Pulmonary artery endothelial cell (primary cell): Measurements from ENCODE around the gene SPINK6. TPM values are rescaled to one million over a fixed set of nuclear protein-coding genes. Genes with fewer than 3 reads are reported as not detected.
A peak's percentile ranks its signal among the peaks of the same experiment; 100 is the strongest.

Experiments
- DNase-seq: peaks from one replicate; pipeline ENCODE4 v3.0.0-alpha.2; 2011; ENCODE audit warnings: low read depth, low spot score
- total RNA-seq: library from RNA; depleted of rRNA; stranded (reverse); fragments of >200 nt; gene quantifications from 2 replicates; pipeline ENCODE4 v1.2.3, GENCODE V29; 2014

Gene SPINK6, protein sequence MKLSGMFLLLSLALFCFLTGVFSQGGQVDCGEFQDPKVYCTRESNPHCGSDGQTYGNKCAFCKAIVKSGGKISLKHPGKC
- not detected in 2 replicates for total RNA-seq

DNA sequence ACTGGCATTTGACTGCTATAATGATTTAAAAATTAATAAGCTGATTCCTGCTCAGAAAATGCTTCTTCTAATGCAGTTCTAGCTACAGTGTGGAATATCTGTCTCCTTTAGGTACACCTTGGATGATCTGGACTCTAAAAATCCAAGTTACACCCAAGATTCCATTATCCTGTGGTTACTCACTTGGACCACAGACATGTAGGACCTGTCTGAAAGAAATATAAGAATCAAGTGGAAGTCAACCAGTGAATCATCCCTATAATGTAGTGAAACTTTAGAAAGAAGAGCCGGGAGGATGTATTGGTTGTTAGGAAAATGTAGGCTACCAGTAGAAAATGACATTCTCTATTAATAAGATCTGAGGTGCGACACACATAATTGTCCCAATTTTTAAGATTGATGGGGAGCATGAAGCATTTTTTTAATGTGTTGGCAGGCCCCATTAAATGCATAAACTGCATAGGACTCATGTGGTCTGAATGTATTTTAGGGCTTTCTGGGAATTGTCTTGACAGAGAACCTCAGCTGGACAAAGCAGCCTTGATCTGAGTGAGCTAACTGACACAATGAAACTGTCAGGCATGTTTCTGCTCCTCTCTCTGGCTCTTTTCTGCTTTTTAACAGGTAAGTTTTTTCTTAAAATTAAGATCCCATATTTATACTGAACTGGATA lies at the start of gene SPINK6:
TSS of gene SPINK6 (plus strand) at position 512 of the 673 bp plus-strand sequence. CDS start at position 567, 55 bp downstream.
- DNase-seq: no peak

DNA sequence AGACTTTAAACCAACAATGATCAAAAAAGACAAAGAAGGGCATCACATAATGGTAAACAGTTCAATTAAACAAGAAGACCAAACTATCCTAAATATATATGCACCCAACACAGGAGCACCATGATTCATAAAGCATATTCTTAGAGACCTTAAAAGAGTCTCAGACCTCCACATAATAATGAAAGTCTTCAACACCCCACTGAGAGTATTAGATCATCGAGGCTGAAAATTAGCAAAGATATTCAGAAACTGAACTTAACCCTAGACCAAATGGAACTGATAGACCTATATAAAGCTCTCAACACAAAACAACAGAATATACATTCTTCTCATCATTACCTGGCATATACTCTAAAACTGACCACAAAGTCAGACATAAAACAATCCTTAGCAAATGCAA lies 46.2 kb upstream of the SPINK6 start:
- DNase-seq: no peak

DNA sequence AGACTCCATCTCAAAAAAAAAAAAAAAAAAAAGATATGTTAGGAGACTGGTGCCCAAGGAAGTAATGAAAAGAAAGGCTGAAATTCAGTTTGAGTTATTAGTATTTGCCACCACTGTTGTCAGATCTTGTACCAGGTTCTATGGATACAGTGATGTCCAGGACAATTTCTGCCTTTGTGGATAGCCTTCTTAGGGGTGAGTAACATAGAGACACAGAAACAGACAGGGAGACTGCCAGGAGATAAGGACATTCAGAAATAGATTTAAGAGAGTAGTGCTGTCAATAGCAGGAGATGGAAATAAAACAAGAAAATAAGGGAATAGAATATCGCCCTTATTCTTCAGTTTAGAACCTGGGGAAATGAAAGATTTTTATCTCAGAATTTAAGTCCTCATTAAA lies 40.8 kb upstream of the SPINK6 start:
- DNase-seq: no peak

DNA sequence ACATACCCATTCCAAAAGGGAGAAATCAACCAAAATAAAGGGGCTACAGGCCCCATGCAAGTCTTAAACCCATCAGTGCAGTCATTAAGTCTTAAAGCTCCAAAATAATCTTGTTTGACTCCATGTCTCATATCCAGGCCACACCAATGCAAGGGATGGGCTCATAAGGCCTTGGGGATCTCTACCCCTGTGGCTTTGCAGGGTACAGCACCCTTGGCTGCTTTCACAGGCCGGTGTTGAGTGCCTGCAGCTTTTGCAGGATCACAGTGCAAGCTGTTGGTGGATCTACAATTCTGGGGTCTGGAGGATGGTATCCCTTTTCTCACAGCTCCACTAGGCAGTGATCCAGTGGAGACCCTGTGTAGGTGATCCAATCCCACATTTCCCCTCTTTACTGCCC lies 39.5 kb upstream of the SPINK6 start:
- DNase-seq: no peak

DNA sequence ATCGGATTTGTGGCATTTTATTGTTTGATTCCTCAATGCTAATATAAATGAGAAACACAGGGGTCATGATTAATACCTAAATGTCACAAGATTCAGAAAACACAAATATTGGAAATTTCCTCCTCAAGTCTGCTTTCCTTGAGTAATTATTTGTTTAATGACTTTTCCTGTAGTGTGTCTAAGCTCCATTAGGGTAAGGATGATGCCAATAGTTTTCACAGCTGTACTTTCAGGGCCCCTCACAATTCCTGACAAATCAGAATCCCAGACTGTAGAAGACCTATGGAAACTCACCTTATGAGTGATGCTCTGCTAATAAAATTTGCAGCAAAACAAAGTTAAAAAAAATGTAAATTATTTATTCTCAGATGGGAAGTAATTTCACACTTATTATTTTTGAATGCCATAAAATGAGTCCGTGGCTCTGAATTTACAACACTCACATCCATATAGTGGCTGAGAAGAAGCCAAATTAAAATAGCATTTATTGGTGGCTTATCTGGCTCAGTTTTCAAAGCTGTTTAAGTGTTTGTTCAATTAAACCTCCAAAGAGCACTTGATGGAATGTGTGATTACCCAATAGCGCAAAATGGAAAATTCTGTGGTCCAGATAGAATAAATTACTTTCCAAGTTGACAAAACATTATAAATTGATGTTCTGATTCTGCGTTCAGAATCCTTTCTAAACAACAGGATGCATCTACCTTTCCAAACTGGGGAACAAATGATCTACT lies 36.1 kb upstream of the SPINK6 start:
- DNase-seq: no peak

DNA sequence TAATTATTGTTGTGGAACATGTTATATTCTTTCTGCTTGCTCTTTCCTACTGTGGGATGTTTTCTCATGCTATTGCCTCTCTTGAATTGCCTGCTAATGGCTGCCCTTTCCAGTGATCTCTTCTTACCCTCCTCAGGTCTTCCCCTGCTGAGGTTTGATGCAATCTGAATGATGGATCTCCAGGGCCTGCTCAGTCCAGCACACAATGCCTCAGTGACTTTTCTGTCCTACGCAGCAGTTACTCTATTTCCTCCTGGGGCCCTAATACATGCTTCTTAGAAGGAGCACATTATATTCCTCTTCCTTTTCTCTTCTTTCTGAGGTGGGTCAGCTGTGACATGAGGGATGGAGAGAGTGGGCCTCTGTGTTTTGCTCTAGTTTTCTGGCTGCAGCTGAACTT lies 34.6 kb upstream of the SPINK6 start, which contains the start of gene SPINK14:
TSS of gene SPINK14 (plus strand) at position 301 of the 400 bp plus-strand sequence. CDS start 1,187 bp downstream, outside the sequence.
- DNase-seq: no peak

DNA sequence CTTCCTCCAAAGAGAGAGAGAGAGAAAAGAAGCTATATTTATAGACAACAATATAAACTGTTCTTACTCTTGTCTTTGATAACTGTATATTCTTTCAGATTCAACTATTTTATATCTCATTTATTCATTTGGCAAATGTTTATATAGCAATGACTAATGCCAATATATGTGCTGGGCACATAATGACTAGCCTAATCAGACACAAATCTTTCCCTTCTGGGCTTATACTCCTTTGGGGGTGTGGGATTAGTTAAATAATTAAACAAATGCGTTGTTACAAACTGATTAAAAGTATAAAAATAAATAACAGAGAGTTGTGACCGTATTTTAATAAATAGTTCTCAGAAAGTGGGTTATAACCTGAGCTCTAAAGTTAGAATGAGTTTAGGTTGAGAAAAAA lies 30.5 kb upstream of the SPINK6 start:
- DNase-seq: no peak

DNA sequence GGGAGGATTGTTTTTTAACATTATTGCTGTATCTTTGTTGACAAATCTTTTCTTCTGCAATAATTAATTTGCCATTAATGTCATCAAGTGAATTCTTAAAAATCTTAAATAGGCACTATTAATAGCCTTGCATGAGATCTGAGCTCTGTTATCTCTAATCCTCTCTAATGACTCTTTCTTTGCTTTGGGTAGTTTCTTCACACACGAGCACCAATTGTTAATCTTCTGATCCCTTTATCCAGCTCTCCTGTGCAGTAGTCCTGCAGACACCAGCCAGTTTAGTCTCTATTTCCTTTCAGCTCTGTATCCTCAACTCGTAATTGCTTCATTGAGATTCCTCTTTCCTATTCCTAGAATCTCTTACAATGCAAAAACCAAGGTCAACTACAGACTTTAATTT lies 26.4 kb upstream of the SPINK6 start:
- DNase-seq: no peak

DNA sequence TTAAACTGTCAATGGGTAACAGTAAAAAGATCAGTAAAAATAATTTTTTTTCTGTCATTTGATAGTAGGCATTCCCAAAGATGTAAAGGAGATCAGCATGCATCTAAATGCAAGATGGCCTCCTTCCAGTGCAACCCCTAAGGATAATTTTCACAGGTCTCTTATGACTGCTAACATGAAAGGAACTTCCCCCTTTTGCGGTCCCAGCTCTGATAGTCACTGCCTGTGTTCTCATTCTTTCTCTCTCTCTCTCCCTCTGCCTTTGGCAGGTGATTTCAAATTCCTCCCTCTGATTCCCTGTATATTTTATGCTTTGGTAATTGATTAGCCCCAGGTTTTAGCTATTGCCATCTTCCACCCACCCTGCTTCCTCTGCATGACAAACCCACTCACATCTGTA lies 25.6 kb upstream of the SPINK6 start:
- no peak for DNase-seq

DNA sequence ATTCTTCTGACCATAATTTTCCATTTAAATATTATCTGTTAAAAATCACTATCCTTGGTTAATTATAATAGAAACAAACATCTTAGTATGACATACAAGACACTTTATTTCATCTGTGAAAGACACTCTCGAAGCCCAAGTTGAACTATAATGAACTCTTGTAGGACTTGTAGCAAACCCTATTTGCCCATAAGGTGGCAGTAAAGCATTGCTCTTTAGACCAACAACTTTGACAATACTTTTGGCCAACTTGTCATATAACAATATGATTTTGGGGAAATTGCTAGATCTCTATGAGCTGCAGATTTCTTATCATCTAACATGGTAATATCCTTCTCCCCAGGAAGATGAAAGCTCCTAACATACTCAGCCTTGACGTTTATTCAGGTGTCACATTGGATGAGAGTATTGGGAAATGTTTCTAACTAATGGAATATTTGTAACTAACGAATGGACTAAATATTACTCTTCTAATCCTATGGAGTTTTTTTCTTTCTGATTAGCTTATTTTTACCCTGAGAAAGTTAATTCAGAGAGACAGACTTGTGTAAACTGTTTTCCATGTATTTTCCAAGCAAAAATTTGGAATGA lies 23.5 kb upstream of the SPINK6 start:
- DNase-seq: peak; percentile 36

DNA sequence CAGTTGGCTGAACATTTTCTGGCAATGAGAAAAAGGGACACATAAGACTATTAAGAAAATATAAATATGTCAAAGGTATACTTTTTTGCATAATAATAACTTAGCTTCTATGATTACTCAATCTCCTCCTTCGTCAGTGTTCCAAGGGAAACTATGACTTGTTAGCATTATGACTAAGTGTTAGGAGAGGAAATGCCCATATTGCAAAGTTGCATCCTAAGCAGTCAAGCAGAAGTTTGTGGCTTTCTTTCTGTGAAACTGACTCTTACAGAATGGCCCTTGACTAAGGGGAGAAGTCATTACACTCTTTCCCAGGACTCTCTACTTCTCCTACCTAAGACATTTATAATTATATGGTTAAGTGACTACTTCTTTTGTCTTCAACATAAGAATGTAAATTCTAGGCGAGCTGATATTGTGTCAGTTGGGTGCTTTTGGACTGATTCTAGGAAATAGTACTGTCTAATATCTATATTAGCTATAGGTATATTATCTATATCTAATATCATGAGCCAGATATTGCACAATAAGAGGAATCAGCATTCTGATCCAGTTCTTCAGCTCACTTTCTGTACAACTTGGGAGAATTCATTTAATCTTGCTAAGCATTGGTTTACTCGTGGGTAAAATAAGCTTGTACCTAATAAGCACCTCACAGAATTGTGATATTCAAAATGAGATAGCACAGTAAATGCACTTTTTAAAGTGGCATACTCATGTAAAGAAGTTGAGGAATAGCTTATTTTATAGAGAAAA lies 16.4 kb upstream of the SPINK6 start:
- peak; percentile 69 for DNase-seq

DNA sequence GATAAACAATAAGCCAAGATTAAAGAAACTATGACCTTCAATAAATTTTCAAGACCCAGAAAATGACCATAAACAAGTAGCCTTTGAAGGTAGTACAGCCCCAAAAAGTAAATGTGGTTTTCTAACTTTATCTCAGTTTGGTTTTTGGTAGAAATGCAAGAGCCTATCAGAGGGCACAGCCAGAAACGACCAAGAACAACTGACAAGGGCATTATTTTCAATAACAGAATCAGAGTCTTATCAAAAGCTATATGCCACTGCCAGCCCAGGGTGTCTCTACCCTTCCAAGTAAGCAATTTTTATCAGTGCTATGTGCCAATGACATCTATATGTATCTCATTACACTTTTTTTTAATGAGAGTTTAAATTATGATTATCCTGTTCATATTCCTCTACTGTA lies 11.8 kb upstream of the SPINK6 start:
- DNase-seq: no peak

DNA sequence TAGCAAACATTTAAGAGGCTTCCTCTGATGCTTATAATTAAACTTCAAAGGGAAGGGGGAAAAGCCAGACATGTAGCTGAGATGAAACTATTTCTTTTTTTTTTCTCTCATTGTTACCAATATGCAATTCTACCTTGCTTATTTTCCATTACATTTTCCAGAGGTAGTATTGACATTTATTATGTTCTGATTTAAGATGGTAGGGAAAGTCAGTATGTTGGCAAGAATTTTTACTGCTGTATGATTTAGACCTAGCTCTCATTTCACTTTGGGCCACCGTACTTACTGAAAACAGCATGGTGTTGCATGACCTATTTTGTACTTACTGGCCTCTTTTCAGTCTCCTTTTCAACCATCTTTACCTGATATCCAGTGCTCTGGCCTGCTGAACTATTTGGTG lies 9.6 kb upstream of the SPINK6 start:
- DNase-seq: no peak

DNA sequence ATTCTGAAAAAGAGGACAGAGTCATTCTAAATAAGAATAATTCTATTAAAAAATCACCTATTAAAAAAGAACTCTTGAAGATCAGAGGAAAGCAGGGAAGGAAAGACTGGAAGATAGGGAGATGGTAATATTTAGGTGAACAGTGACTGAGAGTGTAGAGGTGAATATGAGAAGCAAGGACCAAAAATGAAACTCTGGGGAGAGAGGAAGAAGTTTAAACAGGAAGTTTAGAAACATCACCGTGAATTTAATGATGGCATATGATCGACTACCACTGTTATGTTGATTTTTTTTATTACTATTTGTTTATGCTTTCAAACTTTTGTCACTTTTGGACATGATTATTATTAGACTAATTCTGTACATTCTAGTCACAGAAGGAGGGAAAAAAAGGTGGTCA lies 1.7 kb upstream of the SPINK6 start:
- DNase-seq: no peak

DNA sequence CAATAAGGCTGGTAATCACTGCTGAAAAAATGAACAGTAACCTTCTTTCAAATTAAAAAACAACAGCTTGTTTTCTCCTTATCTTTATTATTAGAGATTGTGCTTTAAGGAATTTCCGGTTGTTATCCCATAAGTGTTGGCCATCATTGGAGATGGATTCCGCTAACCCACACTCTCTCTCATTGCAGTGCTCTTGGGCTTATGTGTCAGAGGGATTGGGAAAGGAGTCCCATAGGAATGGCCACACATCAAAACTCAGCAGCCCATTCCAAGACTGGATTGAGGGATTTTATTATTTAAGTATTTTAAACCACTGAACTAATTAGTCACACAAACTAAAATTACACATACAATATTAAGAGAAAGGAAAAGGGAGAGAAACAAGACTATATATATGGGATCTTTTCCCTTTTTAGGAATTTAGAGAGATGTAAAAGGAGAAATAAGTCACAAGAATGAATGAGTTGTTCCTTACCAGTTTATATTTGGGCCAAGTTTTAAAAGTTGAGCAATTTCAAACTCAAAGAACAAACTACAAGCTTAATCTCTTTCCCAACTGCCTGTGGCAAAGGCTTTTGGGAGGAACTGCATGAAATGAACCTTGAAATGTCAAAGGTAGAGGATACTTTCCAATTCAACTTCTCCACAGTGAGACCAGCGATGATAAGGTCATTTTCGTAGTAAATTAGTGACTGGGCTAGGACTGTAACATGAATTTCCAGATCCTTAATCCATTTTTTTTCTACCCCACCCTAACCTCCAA lies 2.4 kb downstream of the SPINK6 start:
- no peak for DNase-seq

DNA sequence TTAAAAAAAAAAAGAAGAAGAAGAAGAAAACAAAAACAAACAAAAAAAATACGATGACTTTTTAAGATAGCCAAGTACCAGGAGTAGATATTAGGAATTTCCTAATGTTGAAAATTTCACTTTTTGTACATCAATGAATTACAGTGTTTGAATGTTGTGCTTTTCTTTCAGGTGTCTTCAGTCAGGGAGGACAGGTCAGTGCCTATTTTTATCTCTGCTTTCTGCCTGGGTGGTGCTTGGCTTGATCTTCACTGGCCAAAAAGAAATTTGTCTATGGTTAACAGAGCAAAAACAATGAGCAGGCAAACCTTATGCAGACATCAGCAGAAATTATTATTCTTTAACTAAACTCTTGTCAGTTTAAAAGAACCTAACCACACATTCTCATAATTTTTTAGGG lies 3.0 kb downstream of the SPINK6 start:
- no peak for DNase-seq

DNA sequence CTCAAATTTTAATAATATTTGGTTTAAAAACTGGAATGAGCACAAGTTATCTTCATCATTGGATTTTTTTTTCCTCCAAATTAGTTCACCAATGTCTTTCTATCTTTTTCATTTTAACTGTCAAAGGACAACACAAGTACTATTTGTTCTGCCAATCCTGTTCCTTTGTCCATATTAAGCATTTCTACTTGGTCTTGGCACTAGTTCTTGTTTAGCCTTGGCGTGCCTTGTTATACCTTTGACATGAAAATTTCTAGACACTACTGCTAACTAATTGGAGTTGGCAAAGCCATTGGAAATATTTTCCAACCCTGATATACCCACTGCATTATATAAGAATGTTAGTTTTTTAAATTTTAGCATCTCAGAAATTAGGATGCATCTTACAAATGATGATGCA lies 3.8 kb downstream of the SPINK6 start:
- no peak for DNase-seq

DNA sequence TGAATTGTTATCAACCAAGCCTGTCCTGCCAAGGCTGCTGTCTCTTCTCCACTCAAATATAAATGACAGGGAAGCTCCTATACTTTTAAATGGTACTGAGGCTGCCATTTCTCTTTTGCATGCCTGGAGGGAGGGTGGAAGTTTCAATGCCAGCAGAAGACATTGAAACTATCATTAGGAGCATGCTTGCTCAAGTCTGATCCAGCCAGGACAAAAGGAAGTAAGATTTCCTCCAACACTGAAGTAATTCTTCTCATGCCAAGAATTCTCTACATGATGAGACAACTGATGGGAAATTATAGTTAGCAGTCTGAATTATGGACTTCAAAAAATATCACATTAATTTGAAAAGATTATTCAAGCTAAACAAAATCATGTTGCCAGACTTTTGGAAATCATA lies 5.4 kb downstream of the SPINK6 start:
- DNase-seq: no peak

DNA sequence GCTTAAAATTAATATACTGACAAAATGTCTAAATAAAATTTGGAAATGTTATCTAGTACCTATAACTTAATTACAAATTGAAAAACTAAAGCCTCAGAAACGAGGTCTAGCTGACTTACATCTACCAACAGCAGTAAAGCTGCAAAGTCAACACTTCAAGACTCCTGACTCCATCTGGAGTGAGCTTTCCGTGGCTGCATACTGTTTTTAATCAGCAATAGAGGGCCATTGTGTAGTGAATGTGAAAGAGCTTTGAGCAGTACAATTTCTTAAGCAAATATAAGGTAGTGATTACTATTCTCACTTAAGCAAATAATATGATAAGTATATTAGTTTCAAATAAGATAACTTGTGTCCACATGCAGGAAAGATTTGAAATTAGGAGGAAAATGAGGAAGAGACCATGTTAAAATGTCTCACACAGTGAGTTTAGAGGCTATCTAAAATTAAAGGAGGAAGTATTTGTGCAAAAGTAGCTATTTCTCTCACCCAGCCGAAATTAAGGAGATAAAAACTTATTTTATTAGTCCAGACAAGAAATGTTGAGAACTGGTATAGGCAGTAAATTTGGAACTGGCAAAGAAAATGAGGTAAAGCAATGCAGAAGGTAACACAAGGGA lies 6.4 kb downstream of the SPINK6 start:
- no peak for DNase-seq

DNA sequence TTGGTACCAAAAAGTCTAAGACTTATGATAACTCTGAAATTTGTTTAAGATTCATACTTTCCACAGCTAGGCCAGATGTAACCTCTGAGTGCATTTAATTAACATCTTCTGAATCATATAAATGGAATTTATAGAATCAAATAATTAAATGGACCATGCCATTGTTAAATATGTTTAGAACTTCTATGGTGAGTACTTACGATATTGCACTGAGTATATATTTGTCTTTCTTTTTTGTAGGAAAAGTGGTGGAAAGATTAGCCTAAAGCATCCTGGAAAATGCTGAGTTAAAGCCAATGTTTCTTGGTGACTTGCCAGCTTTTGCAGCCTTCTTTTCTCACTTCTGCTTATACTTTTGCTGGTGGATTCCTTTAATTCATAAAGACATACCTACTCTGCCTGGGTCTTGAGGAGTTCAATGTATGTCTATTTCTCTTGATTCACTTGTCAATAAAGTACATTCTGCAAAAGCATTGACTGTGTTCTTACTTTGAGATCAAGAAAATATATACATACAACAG lies 11.9 kb downstream of the SPINK6 start:
- DNase-seq: no peak
